Putamen (tissue), 1 donor: Measurements from ENCODE around the gene IFT122.

Experiments used
- DNase-seq: peaks from one replicate; pipeline ENCODE4 v3.0.0-alpha.2; 2016; ENCODE audit warnings: low spot score

IFT122 gene

GRCh38 chr3:129518038-129518561 is 78.1 kb downstream of the IFT122 start:
- no peak for DNase-seq

- no peak for DNase-seq
Observed at GRCh38 chr3:129518581-129518980, 78.6 kb downstream of the IFT122 start.

- DNase-seq: no peak
Observed at GRCh38 chr3:129519449-129519848, 79.4 kb downstream of the IFT122 start.

- DNase-seq: no peak
Observed at GRCh38 chr3:129519896-129520715, 80.1 kb downstream of the IFT122 start.

- DNase-seq: no peak
Observed at GRCh38 chr3:129520960-129521359, 80.9 kb downstream of the IFT122 start.

- DNase-seq: no peak
Observed at GRCh38 chr3:129521611-129522010, 81.6 kb downstream of the IFT122 start.

GRCh38 chr3:129522953-129523352 is 82.9 kb downstream of the IFT122 start:
- no peak for DNase-seq

- no peak for DNase-seq
Observed at GRCh38 chr3:129524081-129524480, 84.1 kb downstream of the IFT122 start.

- DNase-seq: no peak
Observed at GRCh38 chr3:129525341-129525968, 85.4 kb downstream of the IFT122 start.

GRCh38 chr3:129526121-129526900 is 86.3 kb downstream of the IFT122 start:
- DNase-seq: no peak

- DNase-seq: no peak
Observed at GRCh38 chr3:129527262-129527661, 87.2 kb downstream of the IFT122 start.

GRCh38 chr3:129528589-129529100 is 88.6 kb downstream of the IFT122 start, which contains the start of gene RHO:
TSS of gene RHO (plus strand) at chr3:129528639. CDS start at chr3:129528734, 95 bp downstream.
- no peak for DNase-seq

- no peak for DNase-seq
Observed at GRCh38 chr3:129529436-129530210, 89.6 kb downstream of the IFT122 start.

- no peak for DNase-seq
Observed at GRCh38 chr3:129530251-129530791, 90.3 kb downstream of the IFT122 start.

GRCh38 chr3:129530821-129531220 is 90.8 kb downstream of the IFT122 start:
- no peak for DNase-seq

GRCh38 chr3:129531699-129532098 is 91.7 kb downstream of the IFT122 start:
- no peak for DNase-seq

GRCh38 chr3:129532261-129532660 is 92.2 kb downstream of the IFT122 start:
- no peak for DNase-seq

- no peak for DNase-seq
Observed at GRCh38 chr3:129533406-129533805, 93.4 kb downstream of the IFT122 start.

- no peak for DNase-seq
Observed at GRCh38 chr3:129534428-129535027, 94.5 kb downstream of the IFT122 start.

GRCh38 chr3:129535075-129535474 is 95.1 kb downstream of the IFT122 start:
- DNase-seq: no peak

GRCh38 chr3:129536374-129536667 is 96.3 kb downstream of the IFT122 start:
- no peak for DNase-seq
